Neural cell (in vitro differentiated cells): Measurements from ENCODE around the gene MGAM2. TPM values are rescaled to one million over a fixed set of nuclear protein-coding genes. Genes with fewer than 3 reads are reported as not detected.

ENCODE experiments used
- H2AFZ ChIP-seq: fragments of 200-600, 300-800 bp; sonication (generic), shearing (Covaris generic); 2 replicates; pipeline ENCODE4 v1.6.0; 2014; ENCODE audit warnings: low read depth, mild to moderate bottlenecking, antibody characterized with exemption, low read length, moderate library complexity
- H3F3A ChIP-seq: fragments of 200-600 bp; shearing (Covaris generic); 2 replicates; pipeline ENCODE4 v1.6.1; 2016; ENCODE audit warnings: mild to moderate bottlenecking, moderate library complexity, mixed read lengths, antibody characterized with exemption, low read length; ENCODE audit not compliant: insufficient read depth, poor library complexity, severe bottlenecking
- H3K27ac ChIP-seq: fragments of 200-600, 300-800 bp; sonication (generic), shearing (Covaris generic); 2 replicates; pipeline ENCODE4 v1.5.1; 2014; ENCODE audit warnings: mild to moderate bottlenecking, low read length, moderate library complexity
- H3K27me3 ChIP-seq: fragments of 300-800, 200-600 bp; sonication (generic), shearing (Covaris generic); 2 replicates; pipeline ENCODE4 v1.6.0; 2014; ENCODE audit warnings: mild to moderate bottlenecking, low read depth, low read length, moderate library complexity; ENCODE audit not compliant: insufficient read depth
- H3K36me3 ChIP-seq: fragments of 300-800, 200-600 bp; sonication (generic), shearing (Covaris generic); 2 replicates; pipeline ENCODE4 v1.5.1; 2014; ENCODE audit warnings: mild to moderate bottlenecking, antibody characterized with exemption, low read length, moderate library complexity; ENCODE audit not compliant: insufficient read depth
- H3K4me2 ChIP-seq: fragments of 300-800, 200-600 bp; sonication (generic), shearing (Covaris generic); 2 replicates; pipeline ENCODE4 v1.6.0; 2014; ENCODE audit warnings: mild to moderate bottlenecking, low read length
- H3K4me3 ChIP-seq: fragments of 300-800, 200-600 bp; sonication (generic), shearing (Covaris generic); 2 replicates; pipeline ENCODE4 v1.5.1; 2014; ENCODE audit warnings: mild to moderate bottlenecking, low read length, moderate library complexity
- H3K79me2 ChIP-seq: fragments of 200-600 bp; shearing (Covaris generic); replicated peaks from 2 replicates; pipeline ENCODE4 v1.6.0; 2014; ENCODE audit warnings: mild to moderate bottlenecking, low read length, moderate library complexity; ENCODE audit not compliant: insufficient read depth
- H3K9ac ChIP-seq: fragments of 300-800, 200-600 bp; sonication (generic), shearing (Covaris generic); 2 replicates; pipeline ENCODE4 v1.6.1; 2016; ENCODE audit warnings: mild to moderate bottlenecking, low read length, mixed read lengths
- H3K9me2 ChIP-seq: fragments of 200-600 bp; shearing (Covaris generic); 2 replicates; pipeline ENCODE4 v1.6.1; 2016; ENCODE audit warnings: mild to moderate bottlenecking, low read length, mixed read lengths; ENCODE audit not compliant: insufficient read depth
- H3K9me3 ChIP-seq: fragments of 200-600, 300-800 bp; sonication (generic), shearing (Covaris generic); 2 replicates; pipeline ENCODE4 v1.6.1; 2016; ENCODE audit warnings: mild to moderate bottlenecking, mixed run types, low read length, moderate library complexity, mixed read lengths
- H4K20me1 ChIP-seq: fragments of 200-600 bp; shearing (Covaris generic); 2 replicates; pipeline ENCODE4 v1.6.1; 2016; ENCODE audit warnings: mild to moderate bottlenecking, mixed run types; ENCODE audit not compliant: insufficient read depth
- EP300 ChIP-seq: fragments of 450-650 bp; conservative IDR thresholded peaks from 2 replicates; pipeline ENCODE4 v1.6.1; 2014; ENCODE audit warnings: antibody characterized with exemption, mild to moderate bottlenecking, moderate library complexity; ENCODE audit not compliant: poor library complexity, severe bottlenecking
- EZH2 ChIP-seq: fragments of 200-600, 300-800 bp; shearing (Covaris generic), sonication (generic); IDR thresholded peaks from 2 replicates; pipeline ENCODE4 v1.6.1; 2014; ENCODE audit warnings: antibody characterized with exemption, low read length, borderline replicate concordance, mild to moderate bottlenecking; ENCODE audit not compliant: insufficient read depth, poor library complexity, severe bottlenecking
- MXI1 ChIP-seq: fragments of 450-650 bp; conservative IDR thresholded peaks from 2 replicates; pipeline ENCODE4 v1.6.1; 2014; ENCODE audit warnings: antibody characterized with exemption, mild to moderate bottlenecking; ENCODE audit not compliant: poor library complexity, severe bottlenecking
- POLR2AphosphoS5 ChIP-seq: IDR thresholded peaks from 2 replicates; pipeline ENCODE4 v1.6.1; 2012
- RAD21 ChIP-seq: fragments of 450-650 bp; conservative IDR thresholded peaks from 2 replicates; pipeline ENCODE4 v1.6.1; 2014; ENCODE audit warnings: antibody characterized with exemption, mild to moderate bottlenecking, moderate library complexity
- SMC3 ChIP-seq: fragments of 450-650 bp; conservative IDR thresholded peaks from 2 replicates; pipeline ENCODE4 v1.6.1; 2014; ENCODE audit warnings: antibody characterized with exemption, mild to moderate bottlenecking, moderate library complexity; ENCODE audit not compliant: poor library complexity
- TAF1 ChIP-seq: IDR thresholded peaks from 2 replicates; pipeline ENCODE4 v1.6.1; 2012; ENCODE audit warnings: low read depth
- polyA plus RNA-seq: library from polyadenylated mRNA; depleted of rRNA; stranded (reverse); fragments of >200 nt; gene quantifications from 2 replicates; pipeline ENCODE4 v1.2.3, GENCODE V29; 2014
- TF ChIP-seq, protein P1 (sequence below): fragments of 450-650 bp; IDR thresholded peaks from 2 replicates; pipeline ENCODE4 v1.5.1; 2014; ENCODE audit warnings: antibody characterized with exemption, mild to moderate bottlenecking, moderate library complexity; ENCODE audit not compliant: poor library complexity, severe bottlenecking
- TF ChIP-seq, protein P2 (sequence below): IDR thresholded peaks from 2 replicates; pipeline ENCODE4 v1.6.1; 2012; ENCODE audit warnings: borderline replicate concordance

The MGAM2 gene
- polyA plus RNA-seq, 1 donor from 2014 or later: 0.76 TPM

DNA sequence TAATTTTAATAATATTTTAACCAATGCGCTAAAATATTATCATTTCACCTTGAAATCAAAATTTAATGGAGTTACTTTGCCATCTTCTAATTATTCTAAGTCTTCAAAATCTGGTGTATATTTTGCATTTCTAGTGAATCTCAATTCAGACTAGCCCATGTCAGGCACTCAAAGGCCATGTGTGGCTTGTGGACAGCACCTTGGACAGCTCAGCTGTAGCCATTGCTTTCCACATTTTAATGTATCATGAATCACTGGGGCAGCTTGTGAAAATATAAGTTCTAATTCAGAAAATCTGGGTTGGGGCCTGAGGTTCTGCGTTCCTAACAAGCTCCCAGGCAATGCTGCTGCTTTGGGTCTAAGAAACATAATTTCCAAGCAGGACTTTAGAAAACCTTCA is 57.2 kb downstream of the MGAM2 start:
- no peaks in the 10 kb centered on the region for H3K27me3 ChIP-seq
- TF ChIP-seq EP300: no peak
- TF ChIP-seq SMC3: no peak
- TF ChIP-seq, protein P1, sequence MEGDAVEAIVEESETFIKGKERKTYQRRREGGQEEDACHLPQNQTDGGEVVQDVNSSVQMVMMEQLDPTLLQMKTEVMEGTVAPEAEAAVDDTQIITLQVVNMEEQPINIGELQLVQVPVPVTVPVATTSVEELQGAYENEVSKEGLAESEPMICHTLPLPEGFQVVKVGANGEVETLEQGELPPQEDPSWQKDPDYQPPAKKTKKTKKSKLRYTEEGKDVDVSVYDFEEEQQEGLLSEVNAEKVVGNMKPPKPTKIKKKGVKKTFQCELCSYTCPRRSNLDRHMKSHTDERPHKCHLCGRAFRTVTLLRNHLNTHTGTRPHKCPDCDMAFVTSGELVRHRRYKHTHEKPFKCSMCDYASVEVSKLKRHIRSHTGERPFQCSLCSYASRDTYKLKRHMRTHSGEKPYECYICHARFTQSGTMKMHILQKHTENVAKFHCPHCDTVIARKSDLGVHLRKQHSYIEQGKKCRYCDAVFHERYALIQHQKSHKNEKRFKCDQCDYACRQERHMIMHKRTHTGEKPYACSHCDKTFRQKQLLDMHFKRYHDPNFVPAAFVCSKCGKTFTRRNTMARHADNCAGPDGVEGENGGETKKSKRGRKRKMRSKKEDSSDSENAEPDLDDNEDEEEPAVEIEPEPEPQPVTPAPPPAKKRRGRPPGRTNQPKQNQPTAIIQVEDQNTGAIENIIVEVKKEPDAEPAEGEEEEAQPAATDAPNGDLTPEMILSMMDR: no peak
- no peak for TF ChIP-seq EZH2
- TF ChIP-seq RAD21: no peak
- TF ChIP-seq, protein P2, sequence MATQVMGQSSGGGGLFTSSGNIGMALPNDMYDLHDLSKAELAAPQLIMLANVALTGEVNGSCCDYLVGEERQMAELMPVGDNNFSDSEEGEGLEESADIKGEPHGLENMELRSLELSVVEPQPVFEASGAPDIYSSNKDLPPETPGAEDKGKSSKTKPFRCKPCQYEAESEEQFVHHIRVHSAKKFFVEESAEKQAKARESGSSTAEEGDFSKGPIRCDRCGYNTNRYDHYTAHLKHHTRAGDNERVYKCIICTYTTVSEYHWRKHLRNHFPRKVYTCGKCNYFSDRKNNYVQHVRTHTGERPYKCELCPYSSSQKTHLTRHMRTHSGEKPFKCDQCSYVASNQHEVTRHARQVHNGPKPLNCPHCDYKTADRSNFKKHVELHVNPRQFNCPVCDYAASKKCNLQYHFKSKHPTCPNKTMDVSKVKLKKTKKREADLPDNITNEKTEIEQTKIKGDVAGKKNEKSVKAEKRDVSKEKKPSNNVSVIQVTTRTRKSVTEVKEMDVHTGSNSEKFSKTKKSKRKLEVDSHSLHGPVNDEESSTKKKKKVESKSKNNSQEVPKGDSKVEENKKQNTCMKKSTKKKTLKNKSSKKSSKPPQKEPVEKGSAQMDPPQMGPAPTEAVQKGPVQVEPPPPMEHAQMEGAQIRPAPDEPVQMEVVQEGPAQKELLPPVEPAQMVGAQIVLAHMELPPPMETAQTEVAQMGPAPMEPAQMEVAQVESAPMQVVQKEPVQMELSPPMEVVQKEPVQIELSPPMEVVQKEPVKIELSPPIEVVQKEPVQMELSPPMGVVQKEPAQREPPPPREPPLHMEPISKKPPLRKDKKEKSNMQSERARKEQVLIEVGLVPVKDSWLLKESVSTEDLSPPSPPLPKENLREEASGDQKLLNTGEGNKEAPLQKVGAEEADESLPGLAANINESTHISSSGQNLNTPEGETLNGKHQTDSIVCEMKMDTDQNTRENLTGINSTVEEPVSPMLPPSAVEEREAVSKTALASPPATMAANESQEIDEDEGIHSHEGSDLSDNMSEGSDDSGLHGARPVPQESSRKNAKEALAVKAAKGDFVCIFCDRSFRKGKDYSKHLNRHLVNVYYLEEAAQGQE: no peak
- no peak for TF ChIP-seq POLR2AphosphoS5
- no peak for TF ChIP-seq MXI1
- no peak for TF ChIP-seq TAF1
- H2AFZ ChIP-seq: no peak overlapping the region
- no peak overlapping the region for H3K4me3 ChIP-seq
- no peak overlapping the region for H3K4me2 ChIP-seq
- no peaks in the 10 kb centered on the region for H3K79me2 ChIP-seq
- no peaks in the 10 kb centered on the region for H3K9me2 ChIP-seq
- no peak overlapping the region for H3K27ac ChIP-seq
- H3K36me3 ChIP-seq: no peaks in the 10 kb centered on the region
- H3K9me3 ChIP-seq: no peaks in the 10 kb centered on the region
- H3F3A ChIP-seq: no peaks in the 10 kb centered on the region
- H3K9ac ChIP-seq: no peak overlapping the region
- no peaks in the 10 kb centered on the region for H4K20me1 ChIP-seq

DNA sequence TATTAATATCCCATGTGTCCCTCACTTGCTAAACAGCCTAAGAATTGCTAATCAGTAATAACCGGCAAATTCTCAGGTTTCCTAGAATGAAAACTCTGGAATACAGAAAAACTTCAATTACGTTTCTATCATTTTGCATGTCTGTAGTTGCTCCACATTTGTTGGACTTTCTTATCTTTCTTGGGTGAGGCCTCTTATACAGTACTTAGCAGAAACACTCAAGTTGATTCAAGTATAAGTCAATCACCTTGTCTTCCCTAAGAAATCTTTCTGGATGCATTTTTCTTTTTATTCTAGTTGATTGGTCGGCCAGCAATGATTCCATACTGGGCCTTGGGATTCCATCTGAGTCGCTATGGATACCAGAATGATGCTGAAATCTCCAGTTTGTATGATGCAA is 61.4 kb downstream of the MGAM2 start:
- Histone ChIP-seq H3F3A (no peaks in the 10 kb centered on the region), H3K9me2 (no peaks in the 10 kb centered on the region), H3K4me3 (no peak overlapping the region), H3K4me2 (no peak overlapping the region), H3K79me2 (no peaks in the 10 kb centered on the region), H3K27ac (no peak overlapping the region), H4K20me1 (no peaks in the 10 kb centered on the region), H3K9ac (no peak overlapping the region), H3K36me3 (no peaks in the 10 kb centered on the region), H3K27me3 (no peaks in the 10 kb centered on the region), H2AFZ (no peak overlapping the region), H3K9me3 (no peaks in the 10 kb centered on the region)
- no peak for TF ChIP-seq MXI1

DNA sequence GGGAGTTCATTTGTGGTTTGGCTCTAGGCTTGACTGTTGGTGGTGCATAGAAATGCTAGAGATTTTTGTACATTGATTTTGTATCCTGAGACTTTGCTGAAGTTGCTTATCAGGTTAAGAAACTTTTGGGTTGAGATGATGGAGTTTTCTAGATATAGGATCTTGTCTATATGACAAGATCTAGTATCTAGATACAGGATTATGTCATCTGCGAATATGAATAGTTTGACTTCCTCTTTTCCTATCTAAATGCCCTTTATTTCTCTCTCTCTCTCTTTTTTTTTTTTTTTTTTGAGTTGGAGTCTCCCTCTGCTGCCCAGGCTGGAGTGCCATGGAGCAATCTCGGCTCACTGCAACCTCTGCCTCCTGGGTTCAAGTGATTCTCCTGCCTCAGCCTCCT is 62.9 kb downstream of the MGAM2 start:
- Histone ChIP-seq H3K9me3 (no peaks in the 10 kb centered on the region), H3K9ac (no peak overlapping the region), H3K27ac (no peak overlapping the region), H2AFZ (no peak overlapping the region), H3K36me3 (no peaks in the 10 kb centered on the region), H3K9me2 (no peaks in the 10 kb centered on the region), H4K20me1 (no peaks in the 10 kb centered on the region), H3F3A (no peaks in the 10 kb centered on the region), H3K4me2 (no peak overlapping the region), H3K27me3 (no peaks in the 10 kb centered on the region), H3K4me3 (no peak overlapping the region), H3K79me2 (no peaks in the 10 kb centered on the region)
- TF ChIP-seq SMC3: no peak
- no peak for TF ChIP-seq RAD21
- TF ChIP-seq, protein P2: no peak
- TF ChIP-seq, protein P1: no peak
- TF ChIP-seq MXI1: no peak
- TF ChIP-seq EP300: no peak
- TF ChIP-seq POLR2AphosphoS5: no peak
- TF ChIP-seq EZH2: no peak
- TF ChIP-seq TAF1: no peak
